Neural cell (in vitro differentiated cells): ENCODE data around the gene HNRNPK. TPM values are rescaled to one million over a fixed set of nuclear protein-coding genes. Genes with fewer than 3 reads are reported as not detected.

ENCODE experiments used
- H2AFZ ChIP-seq: fragments of 200-600, 300-800 bp; sonication (generic), shearing (Covaris generic); 2 replicates; pipeline ENCODE4 v1.6.0; 2014; ENCODE audit warnings: low read depth, mild to moderate bottlenecking, antibody characterized with exemption, low read length, moderate library complexity
- H3F3A ChIP-seq: fragments of 200-600 bp; shearing (Covaris generic); 2 replicates; pipeline ENCODE4 v1.6.1; 2016; ENCODE audit warnings: mild to moderate bottlenecking, moderate library complexity, mixed read lengths, antibody characterized with exemption, low read length; ENCODE audit not compliant: insufficient read depth, poor library complexity, severe bottlenecking
- H3K27ac ChIP-seq: fragments of 200-600, 300-800 bp; sonication (generic), shearing (Covaris generic); 2 replicates; pipeline ENCODE4 v1.5.1; 2014; ENCODE audit warnings: mild to moderate bottlenecking, low read length, moderate library complexity
- H3K27me3 ChIP-seq: fragments of 300-800, 200-600 bp; sonication (generic), shearing (Covaris generic); 2 replicates; pipeline ENCODE4 v1.6.0; 2014; ENCODE audit warnings: mild to moderate bottlenecking, low read depth, low read length, moderate library complexity; ENCODE audit not compliant: insufficient read depth
- H3K36me3 ChIP-seq: fragments of 300-800, 200-600 bp; sonication (generic), shearing (Covaris generic); 2 replicates; pipeline ENCODE4 v1.5.1; 2014; ENCODE audit warnings: mild to moderate bottlenecking, antibody characterized with exemption, low read length, moderate library complexity; ENCODE audit not compliant: insufficient read depth
- H3K4me2 ChIP-seq: fragments of 300-800, 200-600 bp; sonication (generic), shearing (Covaris generic); 2 replicates; pipeline ENCODE4 v1.6.0; 2014; ENCODE audit warnings: mild to moderate bottlenecking, low read length
- H3K4me3 ChIP-seq: fragments of 300-800, 200-600 bp; sonication (generic), shearing (Covaris generic); 2 replicates; pipeline ENCODE4 v1.5.1; 2014; ENCODE audit warnings: mild to moderate bottlenecking, low read length, moderate library complexity
- H3K79me2 ChIP-seq: fragments of 200-600 bp; shearing (Covaris generic); replicated peaks from 2 replicates; pipeline ENCODE4 v1.6.0; 2014; ENCODE audit warnings: mild to moderate bottlenecking, low read length, moderate library complexity; ENCODE audit not compliant: insufficient read depth
- H3K9ac ChIP-seq: fragments of 300-800, 200-600 bp; sonication (generic), shearing (Covaris generic); 2 replicates; pipeline ENCODE4 v1.6.1; 2016; ENCODE audit warnings: mild to moderate bottlenecking, low read length, mixed read lengths
- H3K9me2 ChIP-seq: fragments of 200-600 bp; shearing (Covaris generic); 2 replicates; pipeline ENCODE4 v1.6.1; 2016; ENCODE audit warnings: mild to moderate bottlenecking, low read length, mixed read lengths; ENCODE audit not compliant: insufficient read depth
- H3K9me3 ChIP-seq: fragments of 200-600, 300-800 bp; sonication (generic), shearing (Covaris generic); 2 replicates; pipeline ENCODE4 v1.6.1; 2016; ENCODE audit warnings: mild to moderate bottlenecking, mixed run types, low read length, moderate library complexity, mixed read lengths
- H4K20me1 ChIP-seq: fragments of 200-600 bp; shearing (Covaris generic); 2 replicates; pipeline ENCODE4 v1.6.1; 2016; ENCODE audit warnings: mild to moderate bottlenecking, mixed run types; ENCODE audit not compliant: insufficient read depth
- EP300 ChIP-seq: fragments of 450-650 bp; conservative IDR thresholded peaks from 2 replicates; pipeline ENCODE4 v1.6.1; 2014; ENCODE audit warnings: antibody characterized with exemption, mild to moderate bottlenecking, moderate library complexity; ENCODE audit not compliant: poor library complexity, severe bottlenecking
- EZH2 ChIP-seq: fragments of 200-600, 300-800 bp; shearing (Covaris generic), sonication (generic); IDR thresholded peaks from 2 replicates; pipeline ENCODE4 v1.6.1; 2014; ENCODE audit warnings: antibody characterized with exemption, low read length, borderline replicate concordance, mild to moderate bottlenecking; ENCODE audit not compliant: insufficient read depth, poor library complexity, severe bottlenecking
- MXI1 ChIP-seq: fragments of 450-650 bp; conservative IDR thresholded peaks from 2 replicates; pipeline ENCODE4 v1.6.1; 2014; ENCODE audit warnings: antibody characterized with exemption, mild to moderate bottlenecking; ENCODE audit not compliant: poor library complexity, severe bottlenecking
- POLR2AphosphoS5 ChIP-seq: IDR thresholded peaks from 2 replicates; pipeline ENCODE4 v1.6.1; 2012
- RAD21 ChIP-seq: fragments of 450-650 bp; conservative IDR thresholded peaks from 2 replicates; pipeline ENCODE4 v1.6.1; 2014; ENCODE audit warnings: antibody characterized with exemption, mild to moderate bottlenecking, moderate library complexity
- SMC3 ChIP-seq: fragments of 450-650 bp; conservative IDR thresholded peaks from 2 replicates; pipeline ENCODE4 v1.6.1; 2014; ENCODE audit warnings: antibody characterized with exemption, mild to moderate bottlenecking, moderate library complexity; ENCODE audit not compliant: poor library complexity
- TAF1 ChIP-seq: IDR thresholded peaks from 2 replicates; pipeline ENCODE4 v1.6.1; 2012; ENCODE audit warnings: low read depth
- polyA plus RNA-seq: library from polyadenylated mRNA; depleted of rRNA; stranded (reverse); fragments of >200 nt; gene quantifications from 2 replicates; pipeline ENCODE4 v1.2.3, GENCODE V29; 2014
- TF ChIP-seq, protein P1 (sequence below): fragments of 450-650 bp; IDR thresholded peaks from 2 replicates; pipeline ENCODE4 v1.5.1; 2014; ENCODE audit warnings: antibody characterized with exemption, mild to moderate bottlenecking, moderate library complexity; ENCODE audit not compliant: poor library complexity, severe bottlenecking
- TF ChIP-seq, protein P2 (sequence below): IDR thresholded peaks from 2 replicates; pipeline ENCODE4 v1.6.1; 2012; ENCODE audit warnings: borderline replicate concordance

Gene HNRNPK
- polyA plus RNA-seq, 1 donor from 2014 or later, result 1,061 TPM

DNA sequence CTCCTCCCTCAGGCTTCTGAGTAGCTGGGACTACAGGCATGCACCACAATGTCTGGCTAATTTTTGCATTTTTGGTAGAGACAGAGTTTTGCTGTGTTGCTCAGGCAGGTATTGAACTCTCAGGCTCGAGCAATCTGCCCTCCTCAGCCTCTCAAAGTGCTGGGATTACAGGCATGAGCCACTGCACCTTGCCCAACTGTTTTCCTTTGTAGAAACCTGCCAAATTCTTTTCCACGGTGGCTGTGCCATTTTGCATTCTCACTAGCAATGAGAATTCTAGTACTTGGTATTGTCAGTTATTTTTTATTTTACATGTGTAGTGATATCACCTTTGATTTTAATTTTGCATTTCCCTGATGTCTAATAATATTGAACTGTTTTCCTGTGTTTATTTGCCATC, 8.4 kb upstream of the HNRNPK start:
- Histone ChIP-seq H2AFZ (no peak overlapping the region), H3K79me2 (peaks cover 81% of the 10 kb centered on the region), H4K20me1 (no peaks in the 10 kb centered on the region), H3K9me3 (no peaks in the 10 kb centered on the region), H3K9ac (no peak overlapping the region), H3K4me2 (no peak overlapping the region), H3K9me2 (no peaks in the 10 kb centered on the region), H3F3A (no peaks in the 10 kb centered on the region), H3K27ac (no peak overlapping the region), H3K36me3 (no peaks in the 10 kb centered on the region), H3K4me3 (no peak overlapping the region), H3K27me3 (no peaks in the 10 kb centered on the region)
- TF ChIP-seq MXI1 (no peak), SMC3 (no peak), EP300 (no peak)

DNA sequence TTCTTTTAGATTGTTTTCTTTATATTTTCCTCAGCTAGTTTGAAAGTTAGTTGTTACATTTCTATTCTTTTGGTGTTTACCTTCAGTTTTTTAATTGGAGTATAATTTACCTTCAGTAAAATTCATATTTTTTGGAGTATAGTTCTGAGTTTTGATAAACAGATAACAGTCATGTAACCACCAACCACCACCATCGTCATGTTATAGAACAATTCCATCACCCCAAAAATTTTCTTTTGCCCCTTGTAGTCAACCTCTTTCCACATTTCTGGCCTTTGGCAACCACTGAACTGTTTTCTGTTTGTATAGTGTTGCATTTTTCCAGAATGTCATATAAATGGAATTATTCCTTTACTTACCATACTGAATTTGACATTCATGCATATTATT, 7.4 kb upstream of the HNRNPK start:
- H3K9me3 ChIP-seq, result no peaks in the 10 kb centered on the region
- no peaks in the 10 kb centered on the region for H3F3A ChIP-seq
- H3K9me2 ChIP-seq, result no peaks in the 10 kb centered on the region
- no peak overlapping the region for H3K4me2 ChIP-seq
- no peak overlapping the region for H3K9ac ChIP-seq
- no peak overlapping the region for H3K27ac ChIP-seq
- H3K27me3 ChIP-seq, result no peaks in the 10 kb centered on the region
- H3K4me3 ChIP-seq, result no peak overlapping the region
- no peaks in the 10 kb centered on the region for H4K20me1 ChIP-seq
- no peaks in the 10 kb centered on the region for H3K36me3 ChIP-seq
- TF ChIP-seq, protein P1, sequence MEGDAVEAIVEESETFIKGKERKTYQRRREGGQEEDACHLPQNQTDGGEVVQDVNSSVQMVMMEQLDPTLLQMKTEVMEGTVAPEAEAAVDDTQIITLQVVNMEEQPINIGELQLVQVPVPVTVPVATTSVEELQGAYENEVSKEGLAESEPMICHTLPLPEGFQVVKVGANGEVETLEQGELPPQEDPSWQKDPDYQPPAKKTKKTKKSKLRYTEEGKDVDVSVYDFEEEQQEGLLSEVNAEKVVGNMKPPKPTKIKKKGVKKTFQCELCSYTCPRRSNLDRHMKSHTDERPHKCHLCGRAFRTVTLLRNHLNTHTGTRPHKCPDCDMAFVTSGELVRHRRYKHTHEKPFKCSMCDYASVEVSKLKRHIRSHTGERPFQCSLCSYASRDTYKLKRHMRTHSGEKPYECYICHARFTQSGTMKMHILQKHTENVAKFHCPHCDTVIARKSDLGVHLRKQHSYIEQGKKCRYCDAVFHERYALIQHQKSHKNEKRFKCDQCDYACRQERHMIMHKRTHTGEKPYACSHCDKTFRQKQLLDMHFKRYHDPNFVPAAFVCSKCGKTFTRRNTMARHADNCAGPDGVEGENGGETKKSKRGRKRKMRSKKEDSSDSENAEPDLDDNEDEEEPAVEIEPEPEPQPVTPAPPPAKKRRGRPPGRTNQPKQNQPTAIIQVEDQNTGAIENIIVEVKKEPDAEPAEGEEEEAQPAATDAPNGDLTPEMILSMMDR, result no peak
- TF ChIP-seq, protein P2, sequence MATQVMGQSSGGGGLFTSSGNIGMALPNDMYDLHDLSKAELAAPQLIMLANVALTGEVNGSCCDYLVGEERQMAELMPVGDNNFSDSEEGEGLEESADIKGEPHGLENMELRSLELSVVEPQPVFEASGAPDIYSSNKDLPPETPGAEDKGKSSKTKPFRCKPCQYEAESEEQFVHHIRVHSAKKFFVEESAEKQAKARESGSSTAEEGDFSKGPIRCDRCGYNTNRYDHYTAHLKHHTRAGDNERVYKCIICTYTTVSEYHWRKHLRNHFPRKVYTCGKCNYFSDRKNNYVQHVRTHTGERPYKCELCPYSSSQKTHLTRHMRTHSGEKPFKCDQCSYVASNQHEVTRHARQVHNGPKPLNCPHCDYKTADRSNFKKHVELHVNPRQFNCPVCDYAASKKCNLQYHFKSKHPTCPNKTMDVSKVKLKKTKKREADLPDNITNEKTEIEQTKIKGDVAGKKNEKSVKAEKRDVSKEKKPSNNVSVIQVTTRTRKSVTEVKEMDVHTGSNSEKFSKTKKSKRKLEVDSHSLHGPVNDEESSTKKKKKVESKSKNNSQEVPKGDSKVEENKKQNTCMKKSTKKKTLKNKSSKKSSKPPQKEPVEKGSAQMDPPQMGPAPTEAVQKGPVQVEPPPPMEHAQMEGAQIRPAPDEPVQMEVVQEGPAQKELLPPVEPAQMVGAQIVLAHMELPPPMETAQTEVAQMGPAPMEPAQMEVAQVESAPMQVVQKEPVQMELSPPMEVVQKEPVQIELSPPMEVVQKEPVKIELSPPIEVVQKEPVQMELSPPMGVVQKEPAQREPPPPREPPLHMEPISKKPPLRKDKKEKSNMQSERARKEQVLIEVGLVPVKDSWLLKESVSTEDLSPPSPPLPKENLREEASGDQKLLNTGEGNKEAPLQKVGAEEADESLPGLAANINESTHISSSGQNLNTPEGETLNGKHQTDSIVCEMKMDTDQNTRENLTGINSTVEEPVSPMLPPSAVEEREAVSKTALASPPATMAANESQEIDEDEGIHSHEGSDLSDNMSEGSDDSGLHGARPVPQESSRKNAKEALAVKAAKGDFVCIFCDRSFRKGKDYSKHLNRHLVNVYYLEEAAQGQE, result no peak
- no peak for TF ChIP-seq SMC3
- no peak for TF ChIP-seq POLR2AphosphoS5
- TF ChIP-seq EP300, result no peak
- TF ChIP-seq MXI1, result no peak
- no peak for TF ChIP-seq TAF1
- no peak for TF ChIP-seq RAD21
- H2AFZ ChIP-seq, result no peak overlapping the region
- peaks cover 81% of the 10 kb centered on the region for H3K79me2 ChIP-seq

DNA sequence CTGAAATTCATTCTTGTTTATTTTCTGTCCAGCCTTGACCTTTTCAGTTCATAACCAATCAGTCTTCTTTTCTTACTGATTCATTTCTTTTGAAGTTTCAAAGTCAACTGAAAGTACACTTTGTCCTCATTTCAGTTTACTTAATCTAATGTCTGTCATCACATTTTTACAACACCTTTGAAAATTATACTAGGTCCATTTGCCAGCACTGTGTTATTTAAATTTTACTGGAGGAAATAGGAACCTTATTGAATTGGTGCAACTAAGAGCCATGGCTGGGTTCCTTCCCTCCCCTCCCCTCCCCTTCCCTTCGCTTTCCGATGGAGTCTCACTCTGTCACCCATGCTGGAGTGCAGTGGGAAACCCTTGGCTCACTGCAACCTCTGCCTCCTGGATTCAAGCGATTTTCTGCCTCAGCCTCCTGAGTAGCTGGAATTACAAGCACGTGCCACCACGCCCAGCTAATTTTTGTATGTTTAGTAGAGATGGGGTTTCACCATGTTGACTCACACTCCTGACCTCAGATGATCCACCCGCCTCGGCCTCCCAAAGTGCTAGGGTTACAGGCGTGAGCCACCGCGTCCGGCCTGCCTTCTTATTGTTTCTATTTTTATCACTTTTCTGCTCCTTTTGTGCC, 6.9 kb upstream of the HNRNPK start:
- Histone ChIP-seq H3K4me3 (no peak overlapping the region), H3K4me2 (no peak overlapping the region), H2AFZ (no peak overlapping the region), H3K9me3 (no peaks in the 10 kb centered on the region), H3K27ac (no peak overlapping the region), H3K9ac (no peak overlapping the region), H3K9me2 (no peaks in the 10 kb centered on the region), H3K27me3 (no peaks in the 10 kb centered on the region), H3K79me2 (peaks cover 84% of the 10 kb centered on the region), H4K20me1 (no peaks in the 10 kb centered on the region), H3F3A (peaks cover under 1% of the 10 kb centered on the region), H3K36me3 (no peaks in the 10 kb centered on the region)
- TF ChIP-seq MXI1, result no peak
- no peak for TF ChIP-seq EZH2
- no peak for TF ChIP-seq EP300
- no peak for TF ChIP-seq TAF1
- TF ChIP-seq, protein P1, result no peak
- TF ChIP-seq SMC3, result no peak
- TF ChIP-seq RAD21, result no peak
- TF ChIP-seq, protein P2, result no peak
